IMR-90 (cell line): Measurements from ENCODE around the gene RALGPS2. TPM values are rescaled to one million over a fixed set of nuclear protein-coding genes. Genes with fewer than 3 reads are reported as not detected.

ENCODE experiments used
- ATAC-seq: fragments of 200-7000 bp; cut with Tn5 transposase; 2 replicates; pipeline ENCODE4 v1.9.1; 2020; ENCODE audit warnings: low read depth, mild to moderate bottlenecking, moderate library complexity
- BruUV-seq: library from RNA; stranded (reverse); fragments of 400-500 nt; replicated peaks from 2 replicates; lab custom pipeline; 2021; lab: Mats Ljungman, UMichigan
- CTCF ChIA-PET: fragments of 300-600 bp; formaldehyde crosslinking; extraction: SDS; loops from one replicate; lab custom pipeline; 2021; ENCODE audit warnings: antibody characterized with exemption; lab: Yijun Ruan, JAX
- POLR2A ChIA-PET: fragments of 300-600 bp; sonication (Branson Sonifier 250); formaldehyde crosslinking; loops from one replicate; lab custom pipeline; 2022; ENCODE audit warnings: antibody characterized with exemption; ENCODE audit not compliant: unreplicated experiment; lab: Charles Lee
- DNase-seq: peaks from one replicate; pipeline ENCODE4 v3.0.0; 2013
- H2AFZ ChIP-seq: replicated peaks from 2 replicates; pipeline ENCODE3; 2013; ENCODE audit warnings: low read length, mild to moderate bottlenecking; ENCODE audit not compliant: poor library complexity
- H2AK5ac ChIP-seq: 2 replicates; pipeline ENCODE4 v1.6.1; 2013; ENCODE audit warnings: low read depth, low read length, inconsistent platforms
- H2AK9ac ChIP-seq: replicated peaks from 2 replicates; pipeline ENCODE3; 2013; ENCODE audit warnings: mild to moderate bottlenecking, low read depth, low read length, moderate library complexity; ENCODE audit not compliant: poor library complexity
- H2BK120ac ChIP-seq: 2 replicates; pipeline ENCODE4 v1.6.1; 2013; ENCODE audit warnings: low read depth, low read length, inconsistent platforms
- H2BK15ac ChIP-seq: 3 replicates; pipeline ENCODE4 v1.6.1; 2013; ENCODE audit warnings: low read depth, low read length, inconsistent platforms
- H2BK20ac ChIP-seq: 2 replicates; pipeline ENCODE4 v1.6.1; 2013; ENCODE audit warnings: low read depth, mild to moderate bottlenecking, inconsistent platforms, low read length, moderate library complexity
- H2BK5ac ChIP-seq: 2 replicates; pipeline ENCODE4 v1.6.1; 2013; ENCODE audit warnings: mild to moderate bottlenecking, low read depth, low read length, inconsistent platforms; ENCODE audit not compliant: poor library complexity, severe bottlenecking
- H3K14ac ChIP-seq: replicated peaks from 2 replicates; pipeline ENCODE4 v1.6.1; 2013; ENCODE audit warnings: low read depth, low read length, inconsistent platforms
- H3K18ac ChIP-seq: 2 replicates; pipeline ENCODE4 v1.6.1; 2013; ENCODE audit warnings: low read depth, low read length, control low read depth
- H3K23ac ChIP-seq: 2 replicates; pipeline ENCODE4 v1.6.1; 2013; ENCODE audit warnings: low read depth, low read length, inconsistent platforms
- H3K27ac ChIP-seq: 2 replicates; pipeline ENCODE4 v1.5.1; 2013; ENCODE audit warnings: mild to moderate bottlenecking, control low read depth, low read length; ENCODE audit not compliant: insufficient read depth
- H3K27me3 ChIP-seq: 2 replicates; pipeline ENCODE4 v1.6.1; 2013; ENCODE audit warnings: low read length; ENCODE audit not compliant: control insufficient read depth, insufficient read depth
- H3K36me3 ChIP-seq: 2 replicates; pipeline ENCODE4 v1.6.1; 2013; ENCODE audit warnings: low read length, mixed read lengths; ENCODE audit not compliant: control insufficient read depth, insufficient read depth
- H3K4ac ChIP-seq: 2 replicates; pipeline ENCODE4 v1.6.1; 2013; ENCODE audit warnings: low read depth, low read length, inconsistent platforms
- H3K4me1 ChIP-seq: 2 replicates; pipeline ENCODE4 v1.6.1; 2013; ENCODE audit warnings: low read length, mixed read lengths; ENCODE audit not compliant: control insufficient read depth, insufficient read depth
- H3K4me2 ChIP-seq: 2 replicates; pipeline ENCODE4 v1.6.1; 2013; ENCODE audit warnings: low read depth, mild to moderate bottlenecking, control low read depth, low read length, moderate library complexity
- H3K4me3 ChIP-seq: 2 replicates; pipeline ENCODE4 v1.5.1; 2013; ENCODE audit warnings: low read depth, mild to moderate bottlenecking, control low read depth, low read length, moderate library complexity; ENCODE audit not compliant: insufficient read depth
- H3K56ac ChIP-seq: 2 replicates; pipeline ENCODE4 v1.6.1; 2013; ENCODE audit warnings: low read length, inconsistent platforms; ENCODE audit not compliant: insufficient read depth; ENCODE audit errors: extremely low read depth
- H3K79me1 ChIP-seq, 2 experiments: 2 replicates each; pipeline ENCODE4 v1.6.1; 2013; ENCODE audit warnings: low read length in 2 of 2, inconsistent platforms in 1 of 2, low read depth in 1 of 2
- H3K9ac ChIP-seq: 2 replicates; pipeline ENCODE4 v1.6.1; 2013; ENCODE audit warnings: low read depth, low read length, control low read depth
- H3K9me1 ChIP-seq: 2 replicates; pipeline ENCODE4 v1.6.1; 2013; ENCODE audit warnings: low read length, inconsistent platforms; ENCODE audit not compliant: insufficient read depth
- H3K9me3 ChIP-seq: 2 replicates; pipeline ENCODE4 v1.6.1; 2013; ENCODE audit warnings: low read length; ENCODE audit not compliant: control insufficient read depth, insufficient read depth
- H4K20me1 ChIP-seq: 2 replicates; pipeline ENCODE4 v1.6.1; 2013; ENCODE audit warnings: low read length, inconsistent platforms; ENCODE audit not compliant: insufficient read depth
- H4K5ac ChIP-seq: 2 replicates; pipeline ENCODE4 v1.6.1; 2013; ENCODE audit warnings: mild to moderate bottlenecking, low read depth, low read length, control low read depth
- H4K8ac ChIP-seq, 2 experiments: 2 replicates each; pipeline ENCODE4 v1.6.1; 2013; ENCODE audit warnings: low read depth in 2 of 2, low read length in 2 of 2, control low read depth in 1 of 2, inconsistent platforms in 1 of 2
- H4K91ac ChIP-seq: 2 replicates; pipeline ENCODE4 v1.6.1; 2013; ENCODE audit warnings: low read depth, low read length, inconsistent platforms; ENCODE audit not compliant: insufficient read depth
- CHD1 ChIP-seq: IDR thresholded peaks from 2 replicates; pipeline ENCODE4 v1.6.1; 2012; ENCODE audit warnings: low read depth, low read length, improper control_type of control experiment
- FOS ChIP-seq: fragments of 150-350 bp; IDR thresholded peaks from 2 replicates; pipeline ENCODE4 v1.6.1; 2016; ENCODE audit warnings: low read depth, low read length
- MAZ ChIP-seq: IDR thresholded peaks from 2 replicates; pipeline ENCODE4 v1.6.1; 2012; ENCODE audit warnings: low read depth, mild to moderate bottlenecking, low read length, improper control_type of control experiment, moderate library complexity, borderline replicate concordance
- MXI1 ChIP-seq: IDR thresholded peaks from 2 replicates; pipeline ENCODE4 v1.6.1; 2012; ENCODE audit warnings: low read depth, mild to moderate bottlenecking, low read length, moderate library complexity, borderline replicate concordance
- WGBS, 2 experiments: methylation state at CpG; one replicate each; pipeline versions ENCODE4 v1.1.5 to v1.1.7; 2013; ENCODE audit warnings: missing lambda C conversion rate in 2 of 2; ENCODE audit not compliant: insufficient read length in 1 of 2; ENCODE audit errors: extremely low coverage in 2 of 2; 5-methylcytosine and 5-hydroxymethylcytosine counted together
- dilution Hi-C: fragments of 300-500 bp; cut with HindIII; formaldehyde crosslinking; loops from one replicate; pipeline ENCODE4 v1.14.3; 2018; ENCODE audit warnings: low sequenced_read_pairs; ENCODE audit not compliant: unreplicated experiment
- in situ Hi-C: fragments of 300-500 bp; cut with MboI; formaldehyde crosslinking; loops from 3 replicates; pipeline ENCODE4 v1.14.3; 2019; ENCODE audit warnings: low sequenced_read_pairs, inconsistent platforms, mixed read lengths
- intact Hi-C: fragments of 100-400 bp; cut with micrococcal nuclease; formaldehyde crosslinking; loops from 2 replicates; pipeline ENCODE4 v1.10.0; 2022
- polyA plus RNA-seq, 3 experiments: library from polyadenylated mRNA; depleted of rRNA; stranded (reverse); fragments of >200 nt; gene quantifications; 2 replicates each; pipeline ENCODE4 v1.2.3, GENCODE V29; 2012; ENCODE audit warnings: low replicate concordance in 1 of 3
- total RNA-seq: library from RNA; depleted of rRNA; stranded (reverse); fragments of >200 nt; gene quantifications from 2 replicates; pipeline ENCODE4 v1.2.3, GENCODE V29; 2012

RALGPS2 gene
- total and polyA plus RNA-seq, 2 of the 4 experiments (the other 2 are of a cell fraction), result 13.8 to 148 TPM

DNA sequence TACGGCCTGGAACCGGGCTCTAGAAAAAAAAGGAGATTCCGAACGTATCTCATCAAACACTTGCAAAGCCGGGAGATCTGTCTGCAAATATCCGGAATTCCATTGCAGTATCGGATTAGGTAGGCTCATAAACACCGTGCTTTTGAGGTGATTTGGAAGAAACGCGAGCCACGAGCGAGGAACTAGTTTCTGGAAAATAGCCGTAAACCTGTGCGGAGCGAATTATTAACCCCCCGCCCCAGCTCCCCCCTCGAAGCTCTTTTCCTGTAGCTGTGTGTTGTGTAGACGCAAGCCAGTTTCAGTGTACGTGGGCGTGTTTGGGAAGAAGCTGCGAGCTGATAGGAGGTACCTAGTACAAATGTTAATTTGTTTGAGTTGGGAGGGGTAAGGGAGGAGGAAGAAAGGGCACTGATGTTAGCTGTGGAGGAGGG, 1.1 kb downstream of the RALGPS2 start:
- Histone ChIP-seq H2AK9ac (peak overlapping the region; percentile 94), H3K18ac (peak overlapping the region; percentile 90), H3K79me1 (peaks cover 7 to 32% of the 10 kb centered on the region in 2 experiments), H2AK5ac (no peak overlapping the region), H3K9me3 (no peaks in the 10 kb centered on the region), H2BK5ac (peak overlapping the region; percentile 78), H3K56ac (peak overlapping the region; percentile 70; the same call in 1 of the 2 replicates), H3K14ac (peak overlapping the region; percentile 65), H2BK15ac (0 out of 3 replicates have a peak overlapping the region, but pooled peaks have one; percentile 37), H3K27me3 (no peaks in the 10 kb centered on the region), H4K8ac (peak overlapping the region in 1 of 2 experiments; percentile 69; a peak in 1 of 4 replicates), H3K4me3 (peak overlapping the region; percentile 91), H2BK120ac (peak overlapping the region; percentile 25; the same call in 1 of the 2 replicates), H4K91ac (peak overlapping the region; percentile 86), H3K9me1 (peaks cover 7% of the 10 kb centered on the region; the same call in 1 of the 2 replicates), H2BK20ac (no peak overlapping the region), H3K4me2 (peak overlapping the region; percentile 84), H2AFZ (peak overlapping the region; percentile 91), H3K9ac (peak overlapping the region; percentile 92), H3K4ac (peak overlapping the region; percentile 63; the same call in 1 of the 2 replicates), H3K4me1 (no peaks in the 10 kb centered on the region; the same call in 1 of the 2 replicates), H3K27ac (peak overlapping the region; percentile 76), H4K5ac (0 out of 2 replicates have a peak overlapping the region, but pooled peaks have one; percentile 46), H3K23ac (peak overlapping the region; percentile 90), H4K20me1 (peaks cover 13% of the 10 kb centered on the region; the same call in 1 of the 2 replicates), H3K36me3 (peaks cover 7% of the 10 kb centered on the region)
- peak; percentile 84 for DNase-seq
- ChIA-PET CTCF (interaction anchor here (1.1 to 1.4 kb wide), 2 partner anchors 13 to 183 kb away, joined by 3 to 4 read pairs; no protein-coding TSS in a partner anchor), POLR2A (interaction anchor here (1.0 kb wide), 1 partner anchor 183 kb away, joined by 3 read pairs; no protein-coding TSS in a partner anchor)
- ATAC-seq, result peak; percentile 61
- no TSS peak for BruUV-seq
- in situ Hi-C loops (no loop called here), dilution Hi-C loops (no loop called here), intact Hi-C loops (loop anchor here (1.0 to 5.0 kb wide), 4 partner anchors 99 to 276 kb away; no protein-coding TSS in a partner anchor)
- WGBS, 2 experiments, result 0% methylated on average over 7 of the region's 21 CpGs; no CpG with 5 or more reads in 1 of the 2 experiments
- TF ChIP-seq MXI1 (peak; percentile 49; the same call in 1 of the 2 replicates), FOS (no peak), CHD1 (0 out of 2 replicates have a peak, but pooled peaks have one; percentile 52), MAZ (peak; percentile 32; the same call in 1 of the 2 replicates)
